Glutamatergic neuron (in vitro differentiated cells): Measurements from ENCODE around the gene TRIM29. TPM values are rescaled to one million over a fixed set of nuclear protein-coding genes. Genes with fewer than 3 reads are reported as not detected.

ENCODE experiments used
- DNase-seq: peaks from one replicate; pipeline ENCODE4 v3.0.0; 2022
- H3K27ac Mint-ChIP-seq: one replicate; pipeline ENCODE4 v1.8.0; 2020; ENCODE audit warnings: mild to moderate bottlenecking, mixed read lengths, inconsistent platforms; ENCODE audit not compliant: unreplicated experiment
- H3K27me3 Mint-ChIP-seq: one replicate; pipeline ENCODE4 v1.8.0; 2020; ENCODE audit warnings: mild to moderate bottlenecking, moderate library complexity, mixed read lengths, inconsistent platforms; ENCODE audit not compliant: unreplicated experiment
- H3K36me3 Mint-ChIP-seq: one replicate; pipeline ENCODE4 v1.8.0; 2020; ENCODE audit warnings: mild to moderate bottlenecking, mixed read lengths, inconsistent platforms; ENCODE audit not compliant: unreplicated experiment
- H3K4me1 Mint-ChIP-seq: one replicate; pipeline ENCODE4 v1.8.0; 2020; ENCODE audit warnings: mild to moderate bottlenecking, low read depth, mixed read lengths, inconsistent platforms; ENCODE audit not compliant: unreplicated experiment
- H3K4me3 Mint-ChIP-seq: one replicate; pipeline ENCODE4 v1.8.0; 2020; ENCODE audit warnings: mild to moderate bottlenecking, mixed read lengths, inconsistent platforms; ENCODE audit not compliant: unreplicated experiment
- H3K9me3 Mint-ChIP-seq: one replicate; pipeline ENCODE4 v1.8.0; 2020; ENCODE audit warnings: mild to moderate bottlenecking, moderate library complexity, mixed read lengths, inconsistent platforms; ENCODE audit not compliant: unreplicated experiment
- CTCF ChIP-seq: fragments of 200-600 bp; sonication (generic); IDR thresholded peaks from one replicate; pipeline ENCODE4 v1.5.0; 2021; ENCODE audit not compliant: partially characterized antibody, unreplicated experiment
- total RNA-seq: library from RNA; stranded (reverse); fragmentation: NEBNext Ultra II Directional; extraction: Animal tissue kit (Norgen Biotek cat#: 25700); gene quantifications from one replicate; pipeline ENCODE4 v1.2.1, GENCODE V29; 2021; ENCODE audit not compliant: unreplicated experiment

TRIM29 gene
- total RNA-seq, 1 donor from 2014 or later, result not detected

- no peaks in the 10 kb centered on the region for H3K36me3 Mint-ChIP-seq
- H3K9me3 Mint-ChIP-seq, result peaks cover 4% of the 10 kb centered on the region
- peaks cover 9% of the 10 kb centered on the region for H3K27me3 Mint-ChIP-seq
- H3K4me1 Mint-ChIP-seq, result peaks cover 1% of the 10 kb centered on the region
- no peak overlapping the region for H3K27ac Mint-ChIP-seq
- DNase-seq, result no peak
- TF ChIP-seq CTCF, result no peak
- H3K4me3 Mint-ChIP-seq, result no peak overlapping the region
Observed at GRCh38 chr11:120121914-120122473, 15.9 kb downstream of the TRIM29 start.

- peaks cover 4% of the 10 kb centered on the region for H3K9me3 Mint-ChIP-seq
- H3K4me1 Mint-ChIP-seq, result peaks cover 1% of the 10 kb centered on the region
- no peaks in the 10 kb centered on the region for H3K36me3 Mint-ChIP-seq
- H3K27ac Mint-ChIP-seq, result no peak overlapping the region
- H3K27me3 Mint-ChIP-seq, result peaks cover 12% of the 10 kb centered on the region
- no peak overlapping the region for H3K4me3 Mint-ChIP-seq
- no peak for TF ChIP-seq CTCF
- no peak for DNase-seq
Observed at GRCh38 chr11:120121336-120121735, 16.6 kb downstream of the TRIM29 start.

GRCh38 chr11:120120805-120121335 lies 17.0 kb downstream of the TRIM29 start:
- Mint-ChIP-seq H3K4me1 (peaks cover under 1% of the 10 kb centered on the region), H3K36me3 (no peaks in the 10 kb centered on the region), H3K9me3 (peaks cover 4% of the 10 kb centered on the region), H3K27ac (no peak overlapping the region), H3K4me3 (no peak overlapping the region), H3K27me3 (peaks cover 12% of the 10 kb centered on the region)
- no peak for DNase-seq
- TF ChIP-seq CTCF, result no peak

DNA sequence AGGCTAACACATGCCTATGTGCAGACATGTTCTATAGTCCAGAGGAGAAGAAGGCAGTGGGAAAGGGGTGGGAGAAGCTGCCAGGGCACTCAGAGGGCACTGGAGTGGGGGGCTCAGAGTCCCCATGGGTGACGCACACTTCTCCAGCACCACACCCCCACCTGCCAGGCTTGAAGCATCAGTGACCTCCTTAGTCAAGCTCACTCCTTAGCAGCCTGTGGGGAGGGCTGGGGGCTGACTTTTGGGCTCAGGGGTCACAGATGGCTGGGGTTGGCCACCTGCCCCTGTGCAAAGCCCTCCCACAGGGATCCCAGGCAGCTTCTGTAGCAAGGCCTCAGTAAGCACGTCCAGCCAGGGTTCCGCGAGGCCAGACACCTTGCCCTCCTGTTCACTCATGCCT lies 18.8 kb downstream of the TRIM29 start:
- DNase-seq, result no peak
- no peak overlapping the region for H3K4me3 Mint-ChIP-seq
- H3K27me3 Mint-ChIP-seq, result peaks cover 12% of the 10 kb centered on the region
- no peaks in the 10 kb centered on the region for H3K36me3 Mint-ChIP-seq
- H3K27ac Mint-ChIP-seq, result no peak overlapping the region
- H3K4me1 Mint-ChIP-seq, result peaks cover 3% of the 10 kb centered on the region
- peaks cover 8% of the 10 kb centered on the region for H3K9me3 Mint-ChIP-seq
- no peak for TF ChIP-seq CTCF

DNA sequence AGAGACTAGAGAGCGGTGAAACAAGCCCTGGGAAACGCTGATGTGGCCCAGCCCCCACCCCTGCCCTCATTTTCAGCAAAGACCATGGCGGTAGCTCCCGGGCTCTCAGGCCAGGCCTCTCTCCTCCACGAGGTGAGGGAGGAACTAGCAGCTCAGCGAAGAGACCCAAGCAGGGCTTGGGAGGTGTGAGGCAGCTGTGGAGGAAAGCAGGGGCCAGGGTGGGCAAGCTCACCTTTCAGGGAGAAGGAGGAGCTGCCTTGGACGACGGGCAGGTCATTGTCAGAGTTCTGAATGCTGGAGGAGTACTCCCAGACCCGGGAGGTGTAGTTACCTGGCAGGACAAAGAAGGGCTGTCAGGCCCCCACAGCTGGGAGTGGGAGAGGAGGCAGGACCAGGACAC lies 19.9 kb downstream of the TRIM29 start:
- Mint-ChIP-seq H3K4me3 (no peak overlapping the region), H3K4me1 (peaks cover 9% of the 10 kb centered on the region), H3K27me3 (peaks cover 10% of the 10 kb centered on the region), H3K9me3 (peaks cover 10% of the 10 kb centered on the region), H3K36me3 (no peaks in the 10 kb centered on the region), H3K27ac (no peak overlapping the region)
- no peak for DNase-seq
- TF ChIP-seq CTCF, result no peak
